Ammon's horn (tissue), 1 donor: ENCODE results near the gene ANKHD1.

Source experiments
- DNase-seq: peaks from one replicate; pipeline ENCODE4 v3.0.0-alpha.2; 2016; ENCODE audit warnings: low spot score

The ANKHD1 gene

DNA sequence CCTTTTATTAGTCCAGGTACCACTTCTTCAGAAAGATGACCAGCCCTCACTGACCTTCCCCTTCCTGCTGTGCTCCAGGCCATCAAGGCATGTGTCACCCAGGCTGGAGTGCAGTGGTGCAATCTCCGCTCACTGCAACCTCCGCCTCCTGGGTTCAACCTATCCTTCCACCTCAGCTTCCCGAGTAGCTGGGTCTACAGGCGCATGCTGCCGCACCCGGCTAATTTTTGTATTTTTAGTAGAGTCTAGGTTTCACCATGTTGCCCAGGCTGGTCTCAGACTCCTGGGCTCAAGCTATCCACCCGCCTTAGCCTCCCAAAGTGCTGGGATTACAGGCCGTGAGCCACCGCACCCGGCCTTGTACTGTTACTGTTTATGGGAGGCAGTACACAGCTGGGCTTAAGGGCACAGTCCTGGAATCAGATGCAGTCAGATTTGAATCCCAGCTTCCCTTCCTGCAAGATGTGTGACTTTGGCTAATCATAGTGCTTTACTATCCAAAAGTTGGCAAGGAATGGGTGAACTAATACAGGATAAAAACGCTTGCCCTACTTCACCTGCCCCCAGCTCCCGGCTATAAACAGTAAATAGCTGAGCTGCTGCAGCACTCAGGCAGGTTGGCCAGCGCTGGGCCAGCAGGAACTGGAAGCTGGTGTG is 145.3 kb downstream of the ANKHD1 start:
- DNase-seq, result no peak

GRCh38 chr5:140547508-140548299 is 146.1 kb downstream of the ANKHD1 start, which contains the start of gene EIF4EBP3:
Gene EIF4EBP3, plus strand, starts transcription at chr5:140547662. Its CDS starts 76 bp downstream, at chr5:140547738.
- DNase-seq, result peak; percentile 99

DNA sequence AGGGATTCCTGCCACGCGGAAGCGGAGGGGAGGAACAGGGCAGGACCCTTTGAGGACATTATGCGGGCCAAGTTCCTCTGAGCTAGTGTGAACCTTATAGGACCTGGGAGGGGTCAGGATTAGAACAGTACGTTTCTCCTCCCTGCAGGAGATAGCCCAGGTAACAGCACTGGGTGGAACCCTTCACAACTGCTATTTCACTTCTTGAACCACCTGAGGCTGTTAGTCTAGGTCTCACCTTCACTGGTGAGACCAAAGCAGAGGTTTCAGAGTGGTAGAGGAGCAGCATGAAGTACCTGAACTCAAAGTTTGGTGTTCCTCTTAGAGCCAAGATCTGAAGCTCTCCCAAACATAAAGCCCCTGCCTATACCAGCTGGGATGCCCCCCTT is 146.7 kb downstream of the ANKHD1 start:
- DNase-seq, result no peak

GRCh38 chr5:140548791-140549190 is 147.2 kb downstream of the ANKHD1 start:
- no peak for DNase-seq

- DNase-seq, result peak; percentile 67
These were observed 147.9 kb downstream of the ANKHD1 start for GRCh38 chr5:140549237-140550144.

- peak; percentile 40 for DNase-seq
These were observed 148.8 kb downstream of the ANKHD1 start for GRCh38 chr5:140550147-140551079.

DNA sequence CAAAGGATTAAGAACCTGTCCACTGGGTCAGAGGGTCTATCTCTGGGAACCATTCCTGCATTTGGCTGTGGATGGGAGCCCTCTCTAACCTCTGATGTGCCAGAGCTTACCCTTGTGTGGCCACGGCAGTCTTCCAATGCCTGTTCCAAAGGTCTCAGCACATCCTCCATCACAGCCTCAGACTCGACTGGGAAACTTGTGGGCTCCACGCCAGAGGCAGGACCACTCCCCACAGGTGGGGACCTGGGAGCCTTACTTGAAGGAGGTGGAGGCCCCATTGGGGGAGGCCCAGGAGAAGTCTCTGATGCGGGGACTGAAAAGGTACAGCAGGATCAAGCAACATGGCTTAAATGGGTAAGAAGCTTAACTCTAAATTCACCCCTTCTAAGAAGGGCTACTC is 150.2 kb downstream of the ANKHD1 start:
- no peak for DNase-seq

DNA sequence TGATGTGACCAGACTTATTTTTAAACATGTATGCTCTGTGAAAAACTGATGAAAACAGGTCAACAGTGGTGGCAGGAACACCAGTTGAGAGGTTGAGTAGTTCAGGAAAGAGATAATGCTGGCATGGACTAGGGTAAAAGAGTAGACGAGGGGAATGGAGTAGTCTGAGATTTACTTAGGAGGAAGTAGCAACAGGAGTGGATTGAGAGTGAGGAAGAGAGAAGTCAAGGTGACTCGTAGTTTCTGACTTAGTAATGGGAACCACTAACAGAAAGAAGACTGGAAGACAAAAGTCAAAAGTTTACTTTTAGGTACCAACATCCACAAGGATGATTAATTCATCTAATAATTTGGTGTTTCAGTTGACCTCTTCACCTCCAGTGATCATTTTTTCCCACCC is 152.0 kb downstream of the ANKHD1 start:
- DNase-seq, result no peak

DNA sequence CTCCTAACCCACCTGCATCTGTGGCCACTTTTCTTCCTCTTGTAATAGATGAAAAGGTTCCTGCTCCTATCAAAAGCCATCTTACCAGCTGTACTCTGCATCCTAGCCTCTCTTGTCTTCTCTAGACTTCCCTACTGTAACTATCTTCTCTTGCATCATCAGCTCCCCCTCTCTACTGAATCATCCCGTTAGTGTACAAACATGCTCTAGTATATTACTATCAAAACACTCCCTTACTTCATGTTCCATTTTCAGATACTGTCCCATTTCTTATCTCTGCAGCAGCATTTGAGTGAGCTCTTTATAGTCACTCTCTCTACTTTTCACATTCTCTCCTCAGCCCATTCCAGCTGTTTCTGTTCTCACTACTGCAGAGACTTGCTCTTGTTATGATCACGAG is 152.8 kb downstream of the ANKHD1 start:
- DNase-seq, result no peak

GRCh38 chr5:140555747-140556312 is 154.2 kb downstream of the ANKHD1 start:
- no peak for DNase-seq

DNA sequence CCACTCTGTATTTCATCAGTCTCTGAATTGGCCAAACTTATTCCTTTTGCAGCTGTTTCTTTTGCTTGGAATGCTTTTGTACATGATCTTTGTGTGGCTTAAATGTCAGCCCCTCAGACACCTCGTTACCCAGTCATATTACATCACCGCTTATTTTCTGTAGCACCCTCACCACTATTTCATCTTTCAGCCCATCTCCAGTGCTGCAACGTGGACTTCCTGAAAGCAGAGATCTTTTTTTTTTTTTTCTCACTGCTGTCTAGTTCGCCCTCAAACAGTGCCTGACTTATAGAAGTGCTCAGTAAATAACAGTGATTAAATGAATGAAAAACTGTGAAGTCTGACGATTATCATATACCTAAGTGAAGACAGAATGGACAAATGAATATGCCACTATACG is 154.8 kb downstream of the ANKHD1 start:
- no peak for DNase-seq

DNA sequence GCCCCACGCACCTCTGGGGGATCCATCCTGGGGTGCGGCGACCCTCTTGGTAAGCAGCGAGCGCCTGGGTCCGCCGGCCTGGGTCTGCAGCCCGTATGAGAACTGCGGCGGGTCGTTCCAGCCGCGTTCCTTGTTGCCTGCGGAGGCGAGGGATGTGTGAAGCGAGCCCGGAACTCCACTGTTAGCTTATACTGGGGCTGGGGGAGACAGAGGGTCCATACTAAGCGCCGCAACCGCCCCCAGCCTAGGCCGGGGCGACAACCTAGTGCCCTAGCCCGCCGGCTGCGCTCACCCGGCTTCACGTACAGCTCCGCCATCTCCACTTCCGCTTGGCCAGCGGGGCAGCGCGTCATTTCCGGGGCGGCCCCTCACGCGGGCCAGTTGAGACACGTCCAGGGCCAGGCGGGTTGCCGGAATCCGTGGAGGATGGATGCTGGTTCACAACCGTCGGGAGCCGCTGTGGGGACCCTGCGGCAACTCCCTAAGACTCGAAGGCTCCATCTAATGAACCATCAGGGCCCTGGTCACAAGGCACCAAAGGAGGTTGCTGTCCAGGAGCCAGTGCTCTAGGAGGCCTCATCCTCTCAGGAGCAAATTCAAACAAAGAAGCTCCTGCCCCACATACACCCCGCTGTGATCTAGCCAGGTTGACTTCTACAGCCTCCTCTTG is 155.6 kb downstream of the ANKHD1 start, which contains the start of gene SRA1:
SRA1 (minus strand) TSS at position 338 of the 670 bp plus-strand sequence; CDS start at position 317, 21 bp downstream.
- peak; percentile 96 for DNase-seq

DNA sequence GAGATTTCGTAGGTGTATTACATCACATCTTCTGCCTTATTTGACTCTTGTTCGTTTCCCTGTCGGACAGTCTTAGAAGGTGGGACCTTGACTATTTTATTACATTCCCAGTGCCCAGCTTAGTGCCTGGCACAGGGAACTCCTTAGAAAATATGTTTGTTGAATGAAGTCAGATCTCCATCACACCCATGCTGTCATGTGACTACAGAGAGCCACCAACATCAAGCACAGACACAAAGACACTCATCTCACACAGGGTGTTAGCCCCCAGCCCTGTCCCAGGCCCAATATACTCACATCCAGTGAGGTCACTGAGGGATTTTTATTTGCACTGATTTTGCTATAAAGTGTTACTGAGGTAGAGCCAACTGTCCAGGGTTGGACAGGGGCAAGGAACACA is 156.3 kb downstream of the ANKHD1 start:
- no peak for DNase-seq

- no peak for DNase-seq
These were observed 156.9 kb downstream of the ANKHD1 start for GRCh38 chr5:140558542-140558941.

- no peak for DNase-seq
These were observed 158.6 kb downstream of the ANKHD1 start for GRCh38 chr5:140560227-140560626.

DNA sequence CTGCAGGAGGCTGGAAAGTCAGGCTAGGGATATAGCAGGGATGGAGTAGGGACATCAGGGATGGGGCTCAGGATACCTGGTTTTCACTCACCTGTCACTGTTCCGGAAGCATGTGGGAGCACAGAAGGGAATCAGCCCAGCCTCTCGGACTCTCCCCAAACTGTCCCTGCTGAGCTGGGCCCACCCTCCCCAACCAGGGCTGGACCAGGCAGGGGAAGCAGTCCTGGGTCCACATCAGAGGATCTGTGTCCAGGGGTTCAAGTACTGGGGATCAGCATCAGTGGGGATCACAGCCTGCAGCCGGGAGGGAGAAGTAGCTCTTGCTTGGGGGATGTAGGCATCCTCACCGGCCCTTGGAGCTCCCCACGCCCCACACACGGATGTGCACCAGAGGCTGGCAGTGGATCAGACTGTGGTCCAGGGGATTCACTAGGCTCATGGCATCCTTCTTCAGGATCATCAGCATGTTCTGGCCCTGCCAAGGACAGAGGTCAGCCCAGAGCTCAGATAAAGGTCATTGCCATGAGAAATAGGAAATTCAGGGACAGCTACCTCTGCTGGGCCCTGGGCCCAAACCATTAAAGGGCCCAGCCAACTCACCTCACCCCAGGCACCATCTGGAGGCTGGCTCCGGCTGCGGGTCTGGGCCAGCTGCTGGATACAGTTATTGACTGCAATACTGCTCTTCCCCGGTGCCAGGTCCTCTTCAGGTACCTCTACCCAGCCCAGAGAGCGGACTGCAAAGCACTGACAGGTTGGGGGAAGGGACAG is 160.3 kb downstream of the ANKHD1 start:
- no peak for DNase-seq

DNA sequence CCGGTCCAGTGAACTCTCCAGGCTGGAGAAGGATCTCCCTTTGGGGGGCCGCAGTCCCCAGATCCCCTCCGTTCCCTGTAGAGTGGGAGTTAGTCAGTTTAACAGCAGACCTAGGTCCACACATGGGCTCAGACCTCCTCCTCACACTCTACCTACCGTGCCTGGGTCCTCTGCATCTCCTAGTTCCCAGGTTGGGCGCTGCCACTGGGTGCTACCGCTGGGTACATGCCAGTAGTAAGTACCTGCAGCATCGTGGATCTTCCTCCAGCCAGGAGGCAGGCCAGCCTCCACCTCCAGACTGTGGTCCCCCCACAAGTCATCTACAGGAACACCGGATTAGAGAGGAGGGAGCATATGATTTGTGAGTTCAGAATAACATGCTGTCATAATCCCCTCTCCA is 162.0 kb downstream of the ANKHD1 start:
- DNase-seq, result peak; percentile 36

GRCh38 chr5:140564196-140565023 is 162.8 kb downstream of the ANKHD1 start, which contains the start of the genes APBB3 and SLC35A4:
Gene APBB3, minus strand, starts transcription at chr5:140564598. Its CDS starts 353 bp downstream, at chr5:140564245.
Gene SLC35A4, plus strand, starts transcription at chr5:140564828. Its CDS starts 2,342 bp downstream, at chr5:140567170.
- peak; percentile 99 for DNase-seq
